Muscle of back (tissue), 11 donors: Measurements from ENCODE around the gene NRCAM. TPM values are rescaled to one million over a fixed set of nuclear protein-coding genes. Genes with fewer than 3 reads are reported as not detected.
"Not testable (repeated sequence)": the region's sequence is repeated elsewhere in the genome, so short reads cannot be mapped to it uniquely, and the experiment has no call there.

Experiments used
- DNase-seq, 3 donors: peaks; one replicate each; pipeline versions ENCODE4 v3.0.0 to v3.0.0-alpha.2; 2013
- polyA plus RNA-seq, 10 donors: library from polyadenylated mRNA; unstranded; fragments of 120-200 nt; gene quantifications; one replicate each; pipeline ENCODE4 v1.2.1, GENCODE V29; 2013; ENCODE audit not compliant: insufficient read length in 10 of 10

The NRCAM gene
- polyA plus RNA-seq, 10 donors: 19.3 to 51.7 (median 33.2) TPM

GRCh38 chr7:108345710-108346336 lies 110.4 kb downstream of the NRCAM start:
- no peak for DNase-seq

- DNase-seq: no peak
Observed at GRCh38 chr7:108340856-108341411, 115.3 kb downstream of the NRCAM start.

DNA sequence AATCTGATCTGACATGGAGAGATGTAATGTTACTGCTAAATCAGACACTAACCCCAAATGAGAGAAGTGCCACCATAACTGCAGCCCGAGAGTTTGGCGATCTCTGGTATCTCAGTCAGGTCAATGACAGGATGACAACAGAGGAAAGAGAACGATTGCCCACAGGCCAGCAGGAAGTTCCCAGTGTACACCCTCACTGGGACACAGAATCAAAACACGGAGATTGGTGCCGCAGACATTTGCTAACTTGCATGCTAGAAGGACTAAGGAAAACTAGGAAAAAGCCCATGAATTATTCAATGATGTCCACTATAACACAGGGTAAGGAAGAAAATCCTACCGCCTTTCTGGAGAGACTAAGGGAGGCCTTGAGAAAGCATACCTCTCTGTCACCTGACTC lies 115.8 kb downstream of the NRCAM start:
- not testable (repeated sequence) for DNase-seq

DNA sequence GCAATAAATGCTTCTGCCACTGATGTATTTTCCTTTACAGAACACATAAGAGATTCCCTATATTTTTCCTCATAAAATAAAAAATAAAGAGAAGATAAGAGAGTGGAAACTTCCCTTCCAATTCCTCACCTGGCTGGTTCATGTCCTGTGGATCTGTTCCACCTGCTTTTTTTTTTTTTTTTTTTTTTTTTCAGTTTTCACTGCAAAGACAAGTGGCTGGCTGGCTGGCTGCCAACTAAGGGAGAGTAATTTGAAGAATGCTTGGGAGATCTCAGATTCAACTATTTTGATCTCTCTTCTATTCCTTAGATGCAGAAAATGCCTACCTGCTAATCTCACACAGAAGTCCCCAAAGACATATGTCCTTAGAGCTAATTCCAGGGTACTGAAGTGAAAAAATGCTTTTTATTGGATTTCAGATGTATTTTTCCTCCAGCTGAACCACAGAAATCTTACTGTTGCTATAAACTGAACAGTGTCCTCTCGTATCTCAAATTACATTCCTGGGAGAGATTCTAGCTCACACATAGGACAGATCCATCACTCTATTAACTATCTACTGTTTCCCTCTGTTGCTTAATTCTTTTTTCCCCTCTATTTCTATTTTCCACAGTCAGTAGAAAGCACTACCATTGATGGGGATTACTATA lies 120.8 kb downstream of the NRCAM start:
- DNase-seq: peak in 1 of 3 donors; percentile 14

- no peak for DNase-seq
Observed at GRCh38 chr7:108332937-108333336, 123.3 kb downstream of the NRCAM start.

DNA sequence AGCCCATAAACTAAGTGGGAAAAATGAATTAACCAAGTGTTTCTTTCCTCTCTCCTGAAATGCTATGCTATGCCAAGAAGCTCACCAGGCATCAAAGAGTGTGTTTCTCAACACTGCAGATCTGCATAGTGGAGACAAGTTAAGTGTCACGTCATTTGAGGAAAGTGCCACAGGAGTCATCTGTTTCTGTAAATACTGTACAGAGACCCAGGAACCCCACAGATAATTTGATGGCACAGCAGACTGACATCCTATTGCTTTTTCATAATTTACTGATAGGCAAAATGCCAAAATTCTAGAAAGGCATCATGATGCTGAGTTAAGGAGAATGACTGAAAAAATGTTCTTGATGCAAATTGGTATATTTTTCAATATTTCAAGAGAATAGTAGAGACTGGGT lies 124.3 kb downstream of the NRCAM start:
- no peak for DNase-seq

- DNase-seq: no peak
Observed at GRCh38 chr7:108330227-108330626, 126.0 kb downstream of the NRCAM start.

- no peak for DNase-seq
Observed at GRCh38 chr7:108329514-108329913, 126.7 kb downstream of the NRCAM start.

DNA sequence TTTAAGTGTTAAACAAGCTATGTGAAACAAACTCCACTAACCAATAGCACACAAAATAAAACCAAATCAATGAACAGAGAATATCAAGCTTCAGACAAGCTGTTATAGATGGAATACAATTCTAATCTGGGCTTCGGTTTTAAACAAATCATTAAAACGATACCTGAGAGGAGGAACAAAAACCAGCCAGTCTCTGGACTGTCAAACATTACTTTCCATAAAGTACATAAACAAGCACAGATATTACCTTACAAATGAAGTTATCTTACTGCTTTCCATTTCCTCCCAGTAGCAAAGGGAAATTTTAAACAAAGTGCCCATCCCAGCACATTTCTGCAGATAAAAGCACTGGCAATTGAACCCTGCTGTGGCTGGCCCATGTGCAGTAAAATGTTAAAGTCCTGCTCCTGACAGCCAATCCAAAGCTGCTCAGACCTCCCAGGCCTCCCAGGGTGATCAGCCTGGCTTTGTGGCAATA lies 128.0 kb downstream of the NRCAM start:
- no peak for DNase-seq

DNA sequence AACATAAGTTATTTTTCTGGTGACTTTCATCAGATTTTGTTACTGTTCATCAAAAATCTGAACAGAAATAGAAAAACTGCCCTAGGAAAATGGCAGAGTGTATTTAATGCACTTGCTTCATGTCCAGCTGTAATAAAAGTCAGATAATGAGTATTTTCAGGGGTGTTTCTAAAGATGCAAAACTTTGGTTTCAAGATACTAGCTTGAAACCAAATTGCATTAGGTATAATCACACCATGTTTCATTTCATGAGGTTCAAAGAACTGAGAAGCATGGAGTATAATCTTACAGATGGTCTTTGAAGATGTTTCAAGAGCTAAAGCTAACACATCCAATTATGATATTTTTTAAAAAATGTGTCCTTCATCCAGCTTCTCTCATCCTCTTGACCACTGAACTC lies 128.9 kb downstream of the NRCAM start:
- no peak for DNase-seq

GRCh38 chr7:108326938-108327337 lies 129.3 kb downstream of the NRCAM start:
- no peak for DNase-seq

GRCh38 chr7:108324053-108325038 lies 131.9 kb downstream of the NRCAM start:
- no peak for DNase-seq

DNA sequence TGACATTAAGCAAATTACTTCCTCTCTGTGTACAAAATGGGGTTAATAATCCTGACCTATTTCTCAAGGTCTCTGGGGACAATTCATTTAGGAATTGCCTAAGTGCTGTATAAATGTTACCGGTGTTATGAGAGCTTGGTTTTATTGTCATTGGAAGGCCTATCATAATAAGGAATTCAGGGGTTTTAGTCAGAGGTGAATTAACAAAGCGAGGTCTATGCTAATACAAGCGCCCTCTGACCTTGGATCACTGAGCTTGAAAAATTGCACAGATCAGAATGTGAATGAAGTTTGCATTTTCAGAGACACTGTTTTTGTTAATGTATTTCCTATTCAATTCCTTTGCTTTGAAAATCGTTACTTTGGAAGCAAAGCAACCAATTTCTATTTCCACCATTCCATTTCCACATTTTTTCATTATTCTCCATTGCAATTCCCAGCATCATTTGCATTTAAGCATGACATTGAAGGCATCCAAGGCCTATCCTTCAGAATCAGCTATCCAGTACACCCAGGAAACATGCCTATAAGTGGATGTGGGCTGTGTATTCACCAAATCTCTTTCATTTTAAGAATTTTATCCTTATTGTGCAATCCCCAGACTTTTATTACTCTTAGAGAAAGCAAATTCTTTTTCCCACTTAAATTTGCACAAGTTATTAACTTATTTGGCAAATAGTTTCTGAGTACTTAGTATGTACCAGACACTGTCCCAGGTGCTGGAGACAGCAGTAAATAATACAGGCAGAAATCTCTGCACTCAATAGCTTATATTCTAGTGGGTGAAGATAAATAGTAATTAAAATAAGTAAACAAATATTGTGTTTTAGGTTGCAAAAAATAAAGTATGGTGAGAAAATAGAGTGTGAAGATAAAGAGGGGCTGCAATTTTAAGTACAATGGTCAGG lies 133.1 kb downstream of the NRCAM start:
- DNase-seq: no peak

DNA sequence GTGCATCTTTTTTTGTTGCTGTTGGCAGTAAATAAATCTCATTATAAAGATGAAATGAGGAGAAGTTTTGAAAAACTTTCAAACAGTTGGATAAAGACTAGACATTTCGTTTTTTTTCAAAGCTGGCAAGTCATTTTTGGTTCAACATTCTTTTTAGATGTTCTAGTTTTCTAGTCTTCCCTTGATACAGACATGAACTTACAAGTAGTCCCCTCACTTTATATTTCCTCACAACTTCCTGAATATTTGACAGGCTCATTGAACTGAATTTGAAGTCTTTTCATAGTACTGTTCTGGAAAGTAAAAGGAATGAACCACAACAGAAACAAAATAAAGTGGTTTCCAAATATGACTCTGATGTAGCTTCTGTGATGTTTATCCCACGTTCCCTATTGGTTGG lies 134.2 kb downstream of the NRCAM start:
- no peak for DNase-seq

DNA sequence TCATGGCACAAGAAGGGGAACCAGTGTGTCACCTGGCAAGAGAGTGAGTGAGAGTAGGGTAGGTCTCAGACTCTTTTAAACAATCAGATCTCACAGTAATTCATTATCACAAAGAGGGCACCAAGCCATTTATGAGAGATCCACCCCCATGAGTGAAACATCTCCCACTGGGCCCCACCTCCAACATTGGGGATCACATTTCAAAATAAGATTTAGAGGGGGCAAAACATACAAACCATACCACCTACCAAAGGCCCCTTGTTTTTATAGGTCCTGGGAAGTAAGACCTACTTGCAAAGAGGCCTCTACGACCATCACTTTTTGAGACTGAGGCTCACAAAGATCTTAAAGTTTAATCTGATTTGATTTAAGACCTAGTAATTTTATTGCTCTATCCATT lies 134.9 kb downstream of the NRCAM start:
- no peak for DNase-seq

- no peak for DNase-seq
Observed at GRCh38 chr7:108316708-108317107, 139.5 kb downstream of the NRCAM start.

DNA sequence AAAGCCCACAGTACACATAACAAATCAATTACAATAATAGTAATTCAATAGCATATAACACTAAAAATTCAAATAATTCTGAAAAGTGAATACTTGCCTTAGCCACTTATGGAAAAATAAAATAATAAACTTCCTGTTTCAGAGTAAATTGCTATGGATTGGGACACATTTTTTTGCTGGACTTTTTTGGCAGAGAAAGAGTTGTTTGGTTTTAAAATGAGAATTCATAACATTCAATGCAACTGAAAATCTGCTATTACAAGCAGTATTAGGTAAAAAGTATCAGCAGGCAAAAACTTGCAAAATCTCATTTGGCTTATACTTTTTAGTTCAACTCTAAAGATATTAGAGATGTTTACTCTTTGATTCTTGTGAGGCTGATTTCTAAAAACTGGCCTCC lies 141.7 kb downstream of the NRCAM start:
- no peak for DNase-seq

DNA sequence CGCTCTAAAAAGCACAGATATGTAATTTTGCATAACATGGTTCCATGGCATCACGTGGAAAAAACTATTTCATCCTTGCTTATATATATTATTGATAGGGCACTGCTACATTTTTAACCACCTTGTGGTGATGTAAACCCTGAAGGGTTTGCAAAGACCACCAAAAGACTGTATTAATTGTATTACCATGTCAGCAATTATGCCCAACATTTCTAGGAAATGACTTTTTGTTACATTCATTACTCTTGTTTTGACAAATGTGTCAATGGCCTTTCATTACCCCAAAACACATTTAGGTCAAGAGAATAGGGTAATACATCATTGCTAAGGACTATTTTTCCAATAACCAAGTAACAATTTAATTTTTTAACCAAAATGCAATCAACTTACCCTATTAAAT lies 142.2 kb downstream of the NRCAM start:
- no peak for DNase-seq

DNA sequence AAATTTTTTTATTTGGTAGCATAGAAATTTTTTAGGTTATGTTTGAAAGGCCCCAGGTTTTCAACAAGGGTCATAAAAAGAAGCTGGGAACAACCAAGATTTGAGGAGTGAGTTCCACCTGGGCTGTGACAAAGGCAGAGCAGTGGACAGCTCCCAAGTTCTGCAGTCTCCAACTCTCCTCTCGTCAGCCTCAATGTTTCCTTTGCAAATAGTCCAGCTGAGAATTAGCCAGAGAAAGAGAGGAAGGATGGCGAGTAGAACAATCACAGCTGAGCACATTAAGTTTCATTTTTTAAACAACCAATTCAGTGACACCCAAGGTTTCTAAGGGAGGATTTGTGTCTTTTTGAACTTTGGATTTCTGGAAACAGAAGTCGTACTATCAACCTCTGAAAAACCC lies 143.2 kb downstream of the NRCAM start:
- DNase-seq: peak in 1 of 3 donors; percentile 14

DNA sequence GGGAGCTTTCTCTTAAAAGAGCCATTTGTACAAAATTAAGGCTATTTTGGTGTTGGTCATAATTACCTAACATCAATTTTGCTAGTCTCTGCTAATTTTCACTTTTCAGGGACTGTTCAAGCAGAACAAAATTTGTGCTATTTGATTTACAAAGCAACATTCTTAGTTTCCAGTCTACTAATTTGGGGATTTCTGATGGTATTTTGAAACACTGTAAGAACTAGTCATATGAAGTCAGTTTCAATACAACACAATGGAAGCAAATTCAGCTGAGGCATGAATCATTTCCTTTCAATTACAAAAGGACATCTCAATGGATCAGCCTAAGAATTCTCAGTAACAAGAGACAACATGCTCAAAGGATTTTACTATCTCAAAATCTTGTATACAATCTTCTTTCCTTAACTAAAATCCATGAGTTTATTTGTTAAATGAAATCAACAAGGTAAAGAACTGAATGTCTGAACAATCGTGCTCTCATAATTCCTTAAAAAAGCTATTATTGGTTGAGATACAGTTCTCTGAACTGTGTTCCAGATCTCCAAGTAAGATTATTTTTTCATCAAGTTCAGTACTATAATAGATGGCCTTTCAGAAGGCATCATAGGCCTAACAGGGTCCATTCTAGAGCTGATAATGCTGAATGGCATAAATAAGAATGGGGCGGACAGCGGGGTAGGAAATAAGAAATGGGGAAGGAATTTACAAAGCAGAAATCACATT lies 144.6 kb downstream of the NRCAM start:
- no peak for DNase-seq
